ENCODE results near the gene FBXO48.

Gene FBXO48

DNA sequence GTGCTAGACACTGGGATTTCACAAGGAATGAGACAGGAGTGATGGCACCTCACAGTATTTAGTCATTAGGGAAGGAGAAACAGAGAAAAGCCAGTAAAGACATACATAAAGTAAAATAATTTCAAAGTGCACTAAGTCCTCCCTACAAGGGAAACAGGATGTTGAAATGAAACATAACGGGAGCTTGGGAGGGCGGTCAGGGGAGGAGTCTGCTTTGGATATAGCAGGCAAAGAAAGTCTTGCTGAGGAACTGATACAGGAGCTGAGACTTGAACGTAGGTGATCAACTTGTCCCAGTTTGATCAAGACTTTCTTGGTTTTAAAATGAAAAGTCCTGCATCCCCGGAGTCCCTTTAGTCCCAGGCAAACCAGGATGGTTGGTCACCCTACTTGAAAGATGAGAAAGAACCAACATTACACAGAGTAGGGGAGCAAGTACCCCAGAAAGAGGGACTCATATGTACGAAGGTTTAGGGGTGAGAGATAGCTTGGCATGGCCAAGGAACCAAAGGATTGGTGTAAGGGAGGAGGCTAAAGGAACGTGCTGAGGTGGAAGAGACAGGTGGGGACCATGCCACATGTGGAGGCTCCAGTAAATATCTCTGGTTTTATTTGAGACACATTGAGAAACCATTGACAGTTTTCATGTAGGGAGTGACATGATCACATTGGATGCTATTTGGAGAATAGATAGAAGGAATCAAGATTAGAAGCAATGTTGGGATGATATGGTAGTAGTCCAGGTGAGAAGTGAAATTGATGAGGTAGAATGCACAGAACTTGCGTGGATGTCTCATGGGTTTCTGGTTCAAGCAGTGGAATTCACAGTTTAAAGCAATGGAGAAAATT lies 28.4 kb downstream of the FBXO48 start:
- Mint-ChIP-seq H3K9me3 (no peaks in the 10 kb centered on the region), H3K4me1 (no peaks in the 10 kb centered on the region), H3K36me3 (ENCODE audit: low read depth) (no peaks in the 10 kb centered on the region), H3K27me3 (ENCODE audit: low read depth, poor library complexity) (peaks cover 5% of the 10 kb centered on the region), H3K27ac (no peak overlapping the region), H3K4me3 (no peak overlapping the region)
- TF ChIP-seq, protein P1, sequence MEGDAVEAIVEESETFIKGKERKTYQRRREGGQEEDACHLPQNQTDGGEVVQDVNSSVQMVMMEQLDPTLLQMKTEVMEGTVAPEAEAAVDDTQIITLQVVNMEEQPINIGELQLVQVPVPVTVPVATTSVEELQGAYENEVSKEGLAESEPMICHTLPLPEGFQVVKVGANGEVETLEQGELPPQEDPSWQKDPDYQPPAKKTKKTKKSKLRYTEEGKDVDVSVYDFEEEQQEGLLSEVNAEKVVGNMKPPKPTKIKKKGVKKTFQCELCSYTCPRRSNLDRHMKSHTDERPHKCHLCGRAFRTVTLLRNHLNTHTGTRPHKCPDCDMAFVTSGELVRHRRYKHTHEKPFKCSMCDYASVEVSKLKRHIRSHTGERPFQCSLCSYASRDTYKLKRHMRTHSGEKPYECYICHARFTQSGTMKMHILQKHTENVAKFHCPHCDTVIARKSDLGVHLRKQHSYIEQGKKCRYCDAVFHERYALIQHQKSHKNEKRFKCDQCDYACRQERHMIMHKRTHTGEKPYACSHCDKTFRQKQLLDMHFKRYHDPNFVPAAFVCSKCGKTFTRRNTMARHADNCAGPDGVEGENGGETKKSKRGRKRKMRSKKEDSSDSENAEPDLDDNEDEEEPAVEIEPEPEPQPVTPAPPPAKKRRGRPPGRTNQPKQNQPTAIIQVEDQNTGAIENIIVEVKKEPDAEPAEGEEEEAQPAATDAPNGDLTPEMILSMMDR (IDR thresholded peaks at IDR 0.05): no peak
- no peak for DNase-seq

DNA sequence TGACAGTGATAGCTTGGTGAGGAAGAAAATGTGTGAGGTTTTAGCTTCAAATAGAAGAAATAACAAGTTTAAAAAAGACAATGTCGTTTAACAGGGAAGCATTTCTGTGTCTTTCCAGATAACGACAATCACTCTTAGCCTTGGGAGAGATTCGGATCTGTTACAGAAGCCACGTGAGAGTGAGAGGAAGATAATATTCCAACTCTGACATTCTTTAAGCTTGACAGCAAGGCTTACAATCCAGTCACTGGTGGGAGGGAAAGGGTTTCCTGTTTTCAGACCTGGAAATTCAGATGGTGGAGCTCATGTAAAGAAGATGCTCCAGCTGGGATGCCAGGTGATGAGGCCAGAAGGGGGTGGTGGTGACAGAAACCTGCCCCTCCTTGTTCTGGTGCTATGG lies 30.8 kb downstream of the FBXO48 start:
- H3K4me1 Mint-ChIP-seq: no peaks in the 10 kb centered on the region
- H3K36me3 Mint-ChIP-seq (ENCODE audit: low read depth): no peaks in the 10 kb centered on the region
- H3K27me3 Mint-ChIP-seq (ENCODE audit: low read depth, poor library complexity): peaks cover 5% of the 10 kb centered on the region
- no peak overlapping the region for H3K27ac Mint-ChIP-seq
- H3K4me3 Mint-ChIP-seq: no peak overlapping the region
- TF ChIP-seq, protein P1 (IDR thresholded peaks at IDR 0.05): no peak
- no peak for DNase-seq
- H3K9me3 Mint-ChIP-seq: no peaks in the 10 kb centered on the region

DNA sequence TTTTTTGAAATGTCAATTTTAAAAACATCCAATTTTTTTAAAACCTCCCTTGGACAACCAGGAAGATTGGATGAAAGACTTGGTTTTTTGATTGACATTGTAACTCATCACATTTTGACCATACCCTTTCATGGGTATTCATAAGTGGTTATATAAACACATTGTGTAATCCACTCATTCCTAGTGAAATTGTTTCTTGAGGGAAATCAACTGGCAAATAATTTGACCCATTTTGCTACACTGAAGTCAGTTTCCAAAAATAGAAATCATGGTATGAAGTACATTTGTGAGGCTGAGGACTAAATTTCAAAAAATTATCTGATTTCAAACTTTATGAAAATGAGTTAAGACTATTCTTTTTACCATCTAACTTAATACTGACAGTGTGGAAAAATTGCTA lies 31.5 kb downstream of the FBXO48 start:
- no peak overlapping the region for H3K4me3 Mint-ChIP-seq
- TF ChIP-seq, protein P1 (IDR thresholded peaks at IDR 0.05): no peak
- H3K36me3 Mint-ChIP-seq (ENCODE audit: low read depth): no peaks in the 10 kb centered on the region
- H3K27me3 Mint-ChIP-seq (ENCODE audit: low read depth, poor library complexity): peaks cover 5% of the 10 kb centered on the region
- DNase-seq: no peak
- no peaks in the 10 kb centered on the region for H3K9me3 Mint-ChIP-seq
- no peaks in the 10 kb centered on the region for H3K4me1 Mint-ChIP-seq
- H3K27ac Mint-ChIP-seq: no peak overlapping the region

DNA sequence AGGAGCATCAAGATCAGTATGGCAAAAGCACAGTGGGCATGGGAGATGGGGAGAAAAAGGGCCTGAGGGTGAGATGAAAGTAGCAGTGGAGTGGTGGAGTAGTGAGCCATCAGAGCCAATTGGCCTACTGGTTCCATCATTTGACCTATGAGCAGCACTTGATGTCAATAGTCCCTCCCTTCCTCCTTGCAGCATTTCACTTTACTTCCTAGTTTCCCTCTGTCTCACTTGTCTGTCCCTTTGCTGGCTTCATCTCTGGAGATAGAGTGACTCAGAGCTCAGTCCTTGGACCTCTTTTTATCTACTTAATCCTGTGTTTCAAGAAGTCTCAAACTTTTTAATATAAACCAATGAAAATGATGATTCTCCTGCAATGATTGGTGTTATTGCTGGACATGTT lies 32.1 kb downstream of the FBXO48 start:
- no peak for DNase-seq
- TF ChIP-seq, protein P1 (IDR thresholded peaks at IDR 0.05): no peak
- no peaks in the 10 kb centered on the region for H3K36me3 Mint-ChIP-seq (ENCODE audit: low read depth)
- no peak overlapping the region for H3K27ac Mint-ChIP-seq
- H3K27me3 Mint-ChIP-seq (ENCODE audit: low read depth, poor library complexity): peaks cover 5% of the 10 kb centered on the region
- no peaks in the 10 kb centered on the region for H3K4me1 Mint-ChIP-seq
- H3K4me3 Mint-ChIP-seq: no peak overlapping the region
- H3K9me3 Mint-ChIP-seq: no peaks in the 10 kb centered on the region

DNA sequence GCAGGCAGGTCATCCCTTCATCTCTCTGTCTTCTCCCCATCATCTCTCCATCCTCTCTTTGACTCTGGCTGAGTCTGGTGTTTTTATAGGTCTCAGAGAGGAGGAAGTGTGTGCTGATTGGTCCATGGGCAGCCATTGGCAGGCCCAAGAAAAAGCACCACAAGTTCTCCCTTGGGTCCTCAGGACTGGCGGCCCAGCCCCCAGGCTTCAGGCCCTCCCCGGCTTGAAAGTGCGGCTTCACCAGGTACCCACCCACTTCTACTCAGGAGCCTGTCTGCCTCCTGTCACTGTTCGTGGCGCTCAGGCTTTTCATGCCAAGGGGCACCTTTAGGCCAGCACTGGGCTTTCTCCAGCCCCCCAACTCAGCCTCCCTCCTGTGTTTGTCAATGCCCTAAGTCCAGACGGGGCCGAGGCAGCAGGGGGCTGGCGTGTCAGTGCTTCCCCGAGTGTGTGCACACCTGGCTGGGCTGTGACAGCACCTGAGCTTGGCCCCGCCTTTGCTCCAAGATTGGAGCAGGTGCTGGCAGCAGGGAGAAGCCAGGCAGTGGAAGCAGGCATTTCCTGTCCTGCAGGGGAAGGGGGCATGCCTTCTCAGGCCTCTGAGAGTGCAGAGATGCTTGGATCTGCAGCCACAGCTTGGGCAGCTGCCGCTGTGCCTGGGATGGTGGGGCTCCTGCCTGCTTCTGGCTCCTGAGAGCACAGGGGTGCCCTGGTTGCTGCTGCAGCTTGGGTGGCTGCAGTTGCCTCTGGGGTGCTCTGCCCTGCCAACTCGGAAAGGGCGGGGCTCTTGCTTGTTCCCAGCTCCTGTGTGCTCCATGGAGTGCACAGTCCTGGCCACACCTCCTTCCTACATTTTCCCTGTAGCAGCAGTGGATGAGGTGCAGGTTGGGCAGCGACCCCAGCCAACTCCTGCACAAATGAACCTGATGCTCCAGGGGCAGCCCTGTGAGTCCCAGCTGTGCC lies 34.1 kb downstream of the FBXO48 start:
- Mint-ChIP-seq H3K27ac (no peak overlapping the region), H3K4me3 (no peak overlapping the region), H3K4me1 (no peaks in the 10 kb centered on the region), H3K27me3 (ENCODE audit: low read depth, poor library complexity) (no peaks in the 10 kb centered on the region), H3K36me3 (ENCODE audit: low read depth) (no peaks in the 10 kb centered on the region), H3K9me3 (no peaks in the 10 kb centered on the region)
- no peak for DNase-seq
- TF ChIP-seq, protein P1 (IDR thresholded peaks at IDR 0.05): no peak
